HepG2 (cell line): Measurements from ENCODE around the gene ANAPC5. TPM values are rescaled to one million over a fixed set of nuclear protein-coding genes. Genes with fewer than 3 reads are reported as not detected.

Experiments used
- ATAC-seq: fragments of 200-7000 bp; cut with Tn5 transposase; 3 replicates; pipeline ENCODE4 v1.9.1; 2020; ENCODE audit warnings: mild to moderate bottlenecking, moderate library complexity
- BruUV-seq: library from RNA; stranded (reverse); fragments of 400-500 nt; replicated peaks from 2 replicates; lab custom pipeline; 2021; lab: Mats Ljungman, UMichigan
- CTCF ChIA-PET: fragments of 300-600 bp; formaldehyde crosslinking; extraction: SDS; loops from one replicate; lab custom pipeline; 2021; ENCODE audit warnings: low total read pairs, inconsistent platforms, low intra/inter-chr PET ratio; lab: Yijun Ruan, JAX
- POLR2A ChIA-PET: fragments of 350-600 bp; sonication (Branson Sonifier 250); formaldehyde crosslinking; loops from one replicate; lab custom pipeline; 2020; ENCODE audit warnings: antibody characterized with exemption, inconsistent platforms; lab: Yijun Ruan, JAX
- DNase-seq: peaks from one replicate; pipeline ENCODE4 v3.0.0-alpha.2; 2015; ENCODE audit warnings: low spot score
- FAIRE-seq: peaks from 3 replicates; lab custom pipeline; 2011; peaks lifted over from hg19 to GRCh38; lab: Jason Lieb, UNC
- H2AFZ ChIP-seq: one replicate; pipeline ENCODE4 v1.6.1; 2011; ENCODE audit warnings: low read length, inconsistent platforms
- H3K27ac ChIP-seq: fragments of 300-600 bp; 3 replicates; pipeline ENCODE4 v1.8.0; 2011; ENCODE audit warnings: mixed run types, mild to moderate bottlenecking, mixed read lengths, low read length, inconsistent platforms; ENCODE audit not compliant: insufficient read depth; ENCODE audit errors: extremely low read length
- H3K27me3 ChIP-seq, 2 experiments: fragments of 200-600 bp in 1 of 2; 2 replicates in 1 of 2; 3 replicates in 1 of 2; pipeline versions ENCODE4 v1.6.0 to v1.8.0; 2011; ENCODE audit warnings: low read length in 2 of 2, mild to moderate bottlenecking in 2 of 2, moderate library complexity in 2 of 2, inconsistent platforms in 1 of 2; ENCODE audit not compliant: insufficient read depth in 2 of 2, control insufficient read depth in 1 of 2
- H3K36me3 ChIP-seq, 2 experiments: fragments of 200-600 bp in 1 of 2; replicated peaks in 1 of 2; 2 replicates in 1 of 2; 3 replicates in 1 of 2; pipeline versions ENCODE4 v1.5.1 to v1.8.0; 2011; ENCODE audit warnings: low read length in 2 of 2, inconsistent platforms in 1 of 2; ENCODE audit not compliant: insufficient read depth in 2 of 2, control insufficient read depth in 1 of 2
- H3K4me1 ChIP-seq: 2 replicates; pipeline ENCODE4 v1.5.1; 2012; ENCODE audit warnings: low read length, inconsistent platforms; ENCODE audit not compliant: insufficient read depth
- H3K4me2 ChIP-seq: 2 replicates; pipeline ENCODE4 v1.6.0; 2011; ENCODE audit warnings: low read depth, low read length, inconsistent platforms
- H3K4me3 ChIP-seq, 3 experiments: fragments of 200-600 bp in 1 of 3; sonication (generic), shearing (Covaris generic) in 1 of 3; replicated peaks in 1 of 3; 2 replicates each; pipeline ENCODE4 v1.5.1; 2011 to 2016; ENCODE audit warnings: low read length in 3 of 3, inconsistent platforms in 2 of 3, low read depth in 2 of 3, mild to moderate bottlenecking in 2 of 3, control low read depth in 1 of 3, mixed read lengths in 1 of 3; ENCODE audit not compliant: insufficient read depth in 1 of 3
- H3K79me2 ChIP-seq: one replicate; pipeline ENCODE4 v1.6.1; 2011; ENCODE audit warnings: low read length, inconsistent platforms; ENCODE audit not compliant: insufficient read depth
- H3K9ac ChIP-seq: 2 replicates; pipeline ENCODE4 v1.6.0; 2011; ENCODE audit warnings: mild to moderate bottlenecking, low read depth, low read length, inconsistent platforms; ENCODE audit not compliant: insufficient read depth
- H3K9me3 ChIP-seq: 2 replicates; pipeline ENCODE4 v1.5.1; 2012; ENCODE audit warnings: mild to moderate bottlenecking, low read length
- H4K20me1 ChIP-seq: 2 replicates; pipeline ENCODE4 v1.6.0; 2011; ENCODE audit warnings: inconsistent platforms, mild to moderate bottlenecking, low read length, moderate library complexity; ENCODE audit not compliant: insufficient read depth
- CCAR2 ChIP-seq: fragments of 200-400 bp; formaldehyde crosslinking; optimal IDR thresholded peaks from 2 replicates; pipeline ENCODE3; 2018; ENCODE audit warnings: low read depth, mild to moderate bottlenecking, low read length, moderate library complexity
- CEBPB ChIP-seq: IDR thresholded peaks from 2 replicates; pipeline ENCODE4 v1.6.1; 2011; ENCODE audit warnings: low read depth, low read length, improper control_type of control experiment, borderline replicate concordance
- CHCHD3 ChIP-seq: sonication (generic); formaldehyde crosslinking; IDR thresholded peaks from 2 replicates; pipeline ENCODE4 v1.8.0; 2022; ENCODE audit warnings: mild to moderate bottlenecking, missing genetic modification reagents, moderate library complexity
- HDAC6 ChIP-seq: fragments of 200-600 bp; sonication (generic); IDR thresholded peaks from 2 replicates; pipeline ENCODE4 v1.7.0; 2017; ENCODE audit warnings: mild to moderate bottlenecking, antibody characterized with exemption, low read length, low read depth
- KAT2B ChIP-seq: fragments of 150-350 bp; IDR thresholded peaks from 2 replicates; pipeline ENCODE4 v1.6.1; 2014; ENCODE audit warnings: low read depth, low read length, borderline replicate concordance
- MIER2 ChIP-seq: IDR thresholded peaks from 2 replicates; pipeline ENCODE4 v1.6.1; 2016; ENCODE audit warnings: missing biosample characterization, missing genetic modification reagents
- RARG ChIP-seq: sonication (generic); formaldehyde crosslinking; IDR thresholded peaks from 2 replicates; pipeline ENCODE4 v1.4.0; 2020; ENCODE audit warnings: low read depth, mild to moderate bottlenecking, missing genetic modification reagents
- SAP130 ChIP-seq: IDR thresholded peaks from 2 replicates; pipeline ENCODE4 v1.6.1; 2016; ENCODE audit warnings: low read depth
- SATB2 ChIP-seq: sonication (generic); formaldehyde crosslinking; IDR thresholded peaks from 2 replicates; pipeline ENCODE4 v1.5.0; 2020; ENCODE audit warnings: missing genetic modification reagents
- SP1 ChIP-seq, 2 experiments: fragments of 450-650 bp in 1 of 2; sonication (generic) in 1 of 2; formaldehyde crosslinking in 1 of 2; IDR thresholded peaks; 2 replicates each; pipeline versions ENCODE4 v1.4.0 to v1.6.1; 2016 to 2020; ENCODE audit warnings: missing genetic modification reagents in 1 of 2
- STAG1 ChIP-seq: sonication (generic); formaldehyde crosslinking; IDR thresholded peaks from 2 replicates; pipeline ENCODE4 v1.4.0; 2020; ENCODE audit warnings: missing genetic modification reagents
- ZBTB44 ChIP-seq: sonication (generic); formaldehyde crosslinking; IDR thresholded peaks from 2 replicates; pipeline ENCODE4 v1.4.0; 2020; ENCODE audit warnings: missing genetic modification reagents
- ZFP1 ChIP-seq: IDR thresholded peaks from 2 replicates; pipeline ENCODE4 v1.6.1; 2016
- ZNF660 ChIP-seq: sonication (generic); formaldehyde crosslinking; IDR thresholded peaks from 2 replicates; pipeline ENCODE4 v1.5.1; 2020; ENCODE audit warnings: mild to moderate bottlenecking, low read depth, missing genetic modification reagents, borderline replicate concordance
- ZNF782 ChIP-seq: sonication (generic); formaldehyde crosslinking; IDR thresholded peaks from 2 replicates; pipeline ENCODE4 v1.4.0; 2020; ENCODE audit warnings: missing genetic modification reagents, mild to moderate bottlenecking, borderline replicate concordance
- ZSCAN29 ChIP-seq: sonication (generic); formaldehyde crosslinking; conservative IDR thresholded peaks from 2 replicates; pipeline ENCODE4 v1.4.0; 2020; ENCODE audit warnings: mild to moderate bottlenecking, missing genetic modification reagents
- WGBS: methylation state at CpG from one replicate; pipeline ENCODE4 v1.1.6; 2017; ENCODE audit warnings: low lambda C conversion rate; 5-methylcytosine and 5-hydroxymethylcytosine counted together
- in situ Hi-C: cut with HindIII; loops from 2 replicates; pipeline ENCODE4 v1.10.0; 2017; ENCODE audit warnings: low pct_unique_long_range_greater_than_20kb; ENCODE audit not compliant: extremely low pct_ligation_motif_present
- intact Hi-C: fragments of 100-400 bp; cut with micrococcal nuclease; formaldehyde crosslinking; loops from one replicate; pipeline ENCODE4 v1.10.0; 2022; ENCODE audit not compliant: unreplicated experiment
- polyA plus RNA-seq, 8 experiments: library from polyadenylated mRNA; depleted of rRNA in 3 of 8; stranded (reverse) in 7 of 8; unstranded in 1 of 8; fragments of >200 nt; fragmentation: Illumina TruSeq in 4 of 8; extraction: Trizol in 4 of 8; gene quantifications; 2 replicates each; pipeline versions ENCODE4 v1.2.1 to v1.2.3, GENCODE V29; 2011 to 2016; ENCODE audit warnings: low read depth in 4 of 8, missing spikeins in 1 of 8, mixed read lengths in 1 of 8; ENCODE audit not compliant: insufficient read depth in 1 of 8
- total RNA-seq, 5 experiments: library from RNA; depleted of rRNA; stranded (reverse); fragments of >200 nt; fragmentation: Illumina TruSeq; extraction: Trizol; gene quantifications; 2 replicates each; pipeline ENCODE4 v1.2.3, GENCODE V29; 2016; ENCODE audit warnings: low read depth in 1 of 5
- TF ChIP-seq, protein P1 (sequence below): sonication (generic); formaldehyde crosslinking; IDR thresholded peaks from 2 replicates; pipeline ENCODE4 v1.5.1; 2020; ENCODE audit warnings: mild to moderate bottlenecking, missing genetic modification reagents, moderate library complexity

ANAPC5 gene
- total and polyA plus RNA-seq, 2 of the 13 experiments (the other 11 are each of a cell fraction or from before 2014, with no cell fraction given): 146 to 161 TPM

GRCh38 chr12:121334513-121335343, 17.5 kb downstream of the ANAPC5 start (continued):
- peak; percentile 33; the same call in 1 of the 2 replicates for TF ChIP-seq SAP130 (CRISPR knock-in tag)
- TF ChIP-seq STAG1 (CRISPR knock-in tag): peak; percentile 83

GRCh38 chr12:121333747-121334146, 18.5 kb downstream of the ANAPC5 start:
- no peak overlapping the region for H3K9ac ChIP-seq
- no peak for FAIRE-seq
- no peak overlapping the region for H3K4me2 ChIP-seq
- no TSS peak for BruUV-seq
- no peaks in the 10 kb centered on the region for H3K79me2 ChIP-seq
- DNase-seq: no peak
- H3K36me3 ChIP-seq: peaks cover 18 to 69% of the 10 kb centered on the region in 2 experiments
- H3K4me3 ChIP-seq: no peak overlapping the region
- 100% methylated on average over 1 of the region's 1 CpG for WGBS
- H4K20me1 ChIP-seq: no peaks in the 10 kb centered on the region
- no peaks in the 10 kb centered on the region for H3K9me3 ChIP-seq
- no peaks in the 10 kb centered on the region for H3K4me1 ChIP-seq
- POLR2A ChIA-PET: interaction anchor here (1.0 kb wide), 1 partner anchor 18 kb away, joined by 3 read pairs; no protein-coding TSS in a partner anchor
- intact Hi-C loops (no loop called here), in situ Hi-C loops (no loop called here)
- no peaks in the 10 kb centered on the region for H3K27me3 ChIP-seq
- CTCF ChIA-PET: interaction anchor here (1.0 to 2.6 kb wide), 2 partner anchors 109 kb away, joined by 3 to 38 read pairs; no protein-coding TSS in a partner anchor
- ATAC-seq: no peak
- H3K27ac ChIP-seq: no peak overlapping the region
- H2AFZ ChIP-seq: no peak overlapping the region
- TF ChIP-seq CHCHD3 (no peak), CCAR2 (no peak), ZNF660 (CRISPR knock-in tag) (no peak), KAT2B (no peak), ZFP1 (CRISPR knock-in tag) (no peak), ZBTB44 (CRISPR knock-in tag) (no peak), CEBPB (no peak), SP1 (IDR thresholded peaks at IDR 0.05) (no peak), SP1 (CRISPR knock-in tag; IDR thresholded peaks at IDR 0.05) (no peak), RARG (CRISPR knock-in tag) (no peak), SATB2 (CRISPR knock-in tag) (no peak), MIER2 (CRISPR knock-in tag) (no peak), ZNF782 (no peak), ZSCAN29 (no peak), HDAC6 (no peak)
- TF ChIP-seq, protein P1, sequence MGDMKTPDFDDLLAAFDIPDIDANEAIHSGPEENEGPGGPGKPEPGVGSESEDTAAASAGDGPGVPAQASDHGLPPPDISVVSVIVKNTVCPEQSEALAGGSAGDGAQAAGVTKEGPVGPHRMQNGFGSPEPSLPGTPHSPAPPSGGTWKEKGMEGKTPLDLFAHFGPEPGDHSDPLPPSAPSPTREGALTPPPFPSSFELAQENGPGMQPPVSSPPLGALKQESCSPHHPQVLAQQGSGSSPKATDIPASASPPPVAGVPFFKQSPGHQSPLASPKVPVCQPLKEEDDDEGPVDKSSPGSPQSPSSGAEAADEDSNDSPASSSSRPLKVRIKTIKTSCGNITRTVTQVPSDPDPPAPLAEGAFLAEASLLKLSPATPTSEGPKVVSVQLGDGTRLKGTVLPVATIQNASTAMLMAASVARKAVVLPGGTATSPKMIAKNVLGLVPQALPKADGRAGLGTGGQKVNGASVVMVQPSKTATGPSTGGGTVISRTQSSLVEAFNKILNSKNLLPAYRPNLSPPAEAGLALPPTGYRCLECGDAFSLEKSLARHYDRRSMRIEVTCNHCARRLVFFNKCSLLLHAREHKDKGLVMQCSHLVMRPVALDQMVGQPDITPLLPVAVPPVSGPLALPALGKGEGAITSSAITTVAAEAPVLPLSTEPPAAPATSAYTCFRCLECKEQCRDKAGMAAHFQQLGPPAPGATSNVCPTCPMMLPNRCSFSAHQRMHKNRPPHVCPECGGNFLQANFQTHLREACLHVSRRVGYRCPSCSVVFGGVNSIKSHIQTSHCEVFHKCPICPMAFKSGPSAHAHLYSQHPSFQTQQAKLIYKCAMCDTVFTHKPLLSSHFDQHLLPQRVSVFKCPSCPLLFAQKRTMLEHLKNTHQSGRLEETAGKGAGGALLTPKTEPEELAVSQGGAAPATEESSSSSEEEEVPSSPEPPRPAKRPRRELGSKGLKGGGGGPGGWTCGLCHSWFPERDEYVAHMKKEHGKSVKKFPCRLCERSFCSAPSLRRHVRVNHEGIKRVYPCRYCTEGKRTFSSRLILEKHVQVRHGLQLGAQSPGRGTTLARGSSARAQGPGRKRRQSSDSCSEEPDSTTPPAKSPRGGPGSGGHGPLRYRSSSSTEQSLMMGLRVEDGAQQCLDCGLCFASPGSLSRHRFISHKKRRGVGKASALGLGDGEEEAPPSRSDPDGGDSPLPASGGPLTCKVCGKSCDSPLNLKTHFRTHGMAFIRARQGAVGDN: no peak
